ENCODE data around the gene WWTR1. TPM values are rescaled to one million over a fixed set of nuclear protein-coding genes. Genes with fewer than 3 reads are reported as not detected.

The WWTR1 gene
- total RNA-seq, 1 experiment from 2014 or later, result 25.5 TPM

DNA sequence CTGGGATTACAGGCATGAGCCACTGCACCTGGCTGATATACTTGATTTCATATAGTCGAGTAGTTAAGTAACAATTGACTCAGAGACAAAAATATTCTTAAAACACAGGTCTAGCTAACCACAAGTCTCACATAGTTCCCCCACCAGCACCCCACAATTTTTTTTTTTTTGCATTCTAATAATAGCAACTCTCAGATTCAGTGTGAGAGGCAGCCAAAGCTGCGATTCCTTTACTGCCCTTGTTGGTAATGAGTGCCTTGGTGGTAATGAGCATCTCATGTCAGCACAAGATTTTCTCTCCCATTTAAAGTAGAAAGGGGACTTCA is 72.5 kb downstream of the WWTR1 start:
- ChIA-PET POLR2A (no interaction called here), CTCF (interaction anchor here (1.1 kb wide), 1 partner anchor 58 kb away, joined by 3 read pairs; no protein-coding TSS in a partner anchor)
- H3K36me3 Mint-ChIP-seq, result no peaks in the 10 kb centered on the region
- no peak overlapping the region for H3K27ac Mint-ChIP-seq
- H3K4me1 Mint-ChIP-seq, result peaks cover 50% of the 10 kb centered on the region
- TF ChIP-seq, protein P1, sequence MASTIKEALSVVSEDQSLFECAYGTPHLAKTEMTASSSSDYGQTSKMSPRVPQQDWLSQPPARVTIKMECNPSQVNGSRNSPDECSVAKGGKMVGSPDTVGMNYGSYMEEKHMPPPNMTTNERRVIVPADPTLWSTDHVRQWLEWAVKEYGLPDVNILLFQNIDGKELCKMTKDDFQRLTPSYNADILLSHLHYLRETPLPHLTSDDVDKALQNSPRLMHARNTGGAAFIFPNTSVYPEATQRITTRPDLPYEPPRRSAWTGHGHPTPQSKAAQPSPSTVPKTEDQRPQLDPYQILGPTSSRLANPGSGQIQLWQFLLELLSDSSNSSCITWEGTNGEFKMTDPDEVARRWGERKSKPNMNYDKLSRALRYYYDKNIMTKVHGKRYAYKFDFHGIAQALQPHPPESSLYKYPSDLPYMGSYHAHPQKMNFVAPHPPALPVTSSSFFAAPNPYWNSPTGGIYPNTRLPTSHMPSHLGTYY (CRISPR knock-in tag; IDR thresholded peaks at IDR 0.05), result no peak
- TF ChIP-seq, protein P2, sequence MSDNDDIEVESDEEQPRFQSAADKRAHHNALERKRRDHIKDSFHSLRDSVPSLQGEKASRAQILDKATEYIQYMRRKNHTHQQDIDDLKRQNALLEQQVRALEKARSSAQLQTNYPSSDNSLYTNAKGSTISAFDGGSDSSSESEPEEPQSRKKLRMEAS (CRISPR knock-in tag; IDR thresholded peaks at IDR 0.05), result no peak
- TF ChIP-seq ZNF396 (CRISPR knock-in tag; IDR thresholded peaks at IDR 0.05; ENCODE audit: borderline replicate concordance) (no peak), PRRX2 (CRISPR knock-in tag; IDR thresholded peaks at IDR 0.05) (no peak), TEAD4 (CRISPR knock-in tag; IDR thresholded peaks at IDR 0.05) (no peak), SMAD4 (CRISPR knock-in tag; IDR thresholded peaks at IDR 0.05) (no peak), NR1H2 (CRISPR knock-in tag; IDR thresholded peaks at IDR 0.05) (no peak)
- H3K27me3 Mint-ChIP-seq (ENCODE audit: low read depth), result no peaks in the 10 kb centered on the region
- ATAC-seq (no peak), DNase-seq (ENCODE audit: low spot score) (no peak)
- H3K4me3 Mint-ChIP-seq, result no peak overlapping the region
- no peaks in the 10 kb centered on the region for H3K9me3 Mint-ChIP-seq

DNA sequence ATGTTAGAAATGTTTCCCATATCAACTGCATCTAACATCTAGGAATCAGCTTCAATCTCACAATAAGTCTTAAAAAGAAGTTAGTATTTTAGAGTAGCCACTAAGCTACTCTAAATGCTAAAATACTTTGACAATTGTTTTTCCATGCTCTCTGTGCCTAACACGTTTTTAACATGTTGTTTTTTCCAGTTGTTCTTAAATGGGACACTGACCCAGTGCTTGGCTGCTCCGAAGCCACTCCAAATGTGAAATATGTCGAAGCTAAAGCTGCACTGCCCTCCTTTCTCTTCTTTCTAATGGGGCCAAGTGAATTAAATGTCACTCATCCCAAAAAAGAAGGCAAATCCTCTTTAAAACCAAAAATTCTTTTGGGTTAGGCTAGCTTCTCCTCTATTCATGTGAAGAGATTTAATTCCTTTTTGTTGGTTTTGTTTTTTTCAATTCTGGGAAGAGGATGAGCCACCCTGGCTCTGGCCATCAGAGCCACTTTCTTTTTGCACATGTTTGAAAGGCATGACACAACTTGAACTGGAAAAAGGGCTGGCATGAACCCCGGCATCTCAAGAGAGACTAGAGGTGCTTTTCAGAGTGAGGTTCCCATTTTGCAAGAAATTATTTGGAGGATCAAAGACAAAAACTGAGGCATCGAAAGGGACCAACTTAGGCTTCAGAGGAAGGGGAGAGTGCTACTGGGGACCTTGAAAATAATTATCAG is 73.7 kb downstream of the WWTR1 start:
- DNase-seq (ENCODE audit: low spot score) (no peak), ATAC-seq (no peak)
- ChIA-PET POLR2A (no interaction called here), CTCF (interaction anchor here (0.9 to 1.0 kb wide), 2 partner anchors 15 to 133 kb away, joined by 3 to 5 read pairs; no protein-coding TSS in a partner anchor)
- Mint-ChIP-seq H3K27ac (peak overlapping the region; percentile 14; the same call in 1 of the 2 replicates), H3K4me3 (no peak overlapping the region), H3K9me3 (no peaks in the 10 kb centered on the region), H3K36me3 (no peaks in the 10 kb centered on the region), H3K27me3 (ENCODE audit: low read depth) (no peaks in the 10 kb centered on the region), H3K4me1 (peaks cover 49% of the 10 kb centered on the region)
- no peak for TF ChIP-seq ZNF138 (CRISPR knock-in tag; conservative IDR thresholded peaks at IDR 0.05)

DNA sequence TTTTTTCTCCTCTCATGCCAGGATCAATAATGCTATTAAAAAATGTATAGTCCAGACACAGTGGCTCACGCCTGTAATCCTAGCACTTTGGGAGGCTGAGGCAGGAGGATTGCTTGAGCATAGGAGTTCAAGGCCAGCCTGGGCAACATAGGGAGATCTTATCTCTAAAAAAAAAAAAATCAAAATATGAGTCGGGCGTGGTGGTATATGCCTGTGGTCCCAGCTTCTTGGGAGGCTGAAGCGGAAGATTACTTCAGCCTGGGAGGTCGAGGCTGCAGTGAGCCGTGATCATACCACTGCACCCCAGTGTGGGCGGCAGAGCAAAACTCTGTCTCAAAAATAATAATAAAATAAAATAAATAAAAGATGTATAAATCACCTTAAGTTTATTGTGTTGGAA is 75.4 kb downstream of the WWTR1 start:
- no peaks in the 10 kb centered on the region for H3K27me3 Mint-ChIP-seq (ENCODE audit: low read depth)
- peaks cover 48% of the 10 kb centered on the region for H3K4me1 Mint-ChIP-seq
- H3K4me3 Mint-ChIP-seq, result no peak overlapping the region
- H3K27ac Mint-ChIP-seq, result no peak overlapping the region
- no peaks in the 10 kb centered on the region for H3K9me3 Mint-ChIP-seq
- POLR2A ChIA-PET, result no interaction called here
- no peak for ATAC-seq
- H3K36me3 Mint-ChIP-seq, result no peaks in the 10 kb centered on the region
- CTCF ChIA-PET, result no interaction called here
- no peak for DNase-seq (ENCODE audit: low spot score)
- TF ChIP-seq ZNF138 (CRISPR knock-in tag; conservative IDR thresholded peaks at IDR 0.05) (no peak), ZNF263 (CRISPR knock-in tag; IDR thresholded peaks at IDR 0.05; ENCODE audit: low read depth) (no peak), TEAD4 (CRISPR knock-in tag; IDR thresholded peaks at IDR 0.05) (no peak), HMGA2 (CRISPR knock-in tag; IDR thresholded peaks at IDR 0.05) (no peak), OVOL2 (CRISPR knock-in tag; IDR thresholded peaks at IDR 0.05; ENCODE audit: borderline replicate concordance) (no peak), IRF2 (CRISPR knock-in tag; IDR thresholded peaks at IDR 0.05; ENCODE audit: borderline replicate concordance, low read depth) (no peak), ZNF671 (CRISPR knock-in tag; IDR thresholded peaks at IDR 0.05) (no peak)
- TF ChIP-seq, protein P1 (CRISPR knock-in tag; IDR thresholded peaks at IDR 0.05), result no peak
- TF ChIP-seq, protein P3, sequence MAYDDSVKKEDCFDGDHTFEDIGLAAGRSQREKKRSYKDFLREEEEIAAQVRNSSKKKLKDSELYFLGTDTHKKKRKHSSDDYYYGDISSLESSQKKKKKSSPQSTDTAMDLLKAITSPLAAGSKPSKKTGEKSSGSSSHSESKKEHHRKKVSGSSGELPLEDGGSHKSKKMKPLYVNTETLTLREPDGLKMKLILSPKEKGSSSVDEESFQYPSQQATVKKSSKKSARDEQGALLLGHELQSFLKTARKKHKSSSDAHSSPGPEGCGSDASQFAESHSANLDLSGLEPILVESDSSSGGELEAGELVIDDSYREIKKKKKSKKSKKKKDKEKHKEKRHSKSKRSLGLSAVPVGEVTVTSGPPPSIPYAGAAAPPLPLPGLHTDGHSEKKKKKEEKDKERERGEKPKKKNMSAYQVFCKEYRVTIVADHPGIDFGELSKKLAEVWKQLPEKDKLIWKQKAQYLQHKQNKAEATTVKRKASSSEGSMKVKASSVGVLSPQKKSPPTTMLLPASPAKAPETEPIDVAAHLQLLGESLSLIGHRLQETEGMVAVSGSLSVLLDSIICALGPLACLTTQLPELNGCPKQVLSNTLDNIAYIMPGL (CRISPR knock-in tag; IDR thresholded peaks at IDR 0.05), result no peak
- TF ChIP-seq, protein P4, sequence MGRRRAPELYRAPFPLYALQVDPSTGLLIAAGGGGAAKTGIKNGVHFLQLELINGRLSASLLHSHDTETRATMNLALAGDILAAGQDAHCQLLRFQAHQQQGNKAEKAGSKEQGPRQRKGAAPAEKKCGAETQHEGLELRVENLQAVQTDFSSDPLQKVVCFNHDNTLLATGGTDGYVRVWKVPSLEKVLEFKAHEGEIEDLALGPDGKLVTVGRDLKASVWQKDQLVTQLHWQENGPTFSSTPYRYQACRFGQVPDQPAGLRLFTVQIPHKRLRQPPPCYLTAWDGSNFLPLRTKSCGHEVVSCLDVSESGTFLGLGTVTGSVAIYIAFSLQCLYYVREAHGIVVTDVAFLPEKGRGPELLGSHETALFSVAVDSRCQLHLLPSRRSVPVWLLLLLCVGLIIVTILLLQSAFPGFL (CRISPR knock-in tag; IDR thresholded peaks at IDR 0.05; ENCODE audit: borderline replicate concordance), result no peak
- TF ChIP-seq, protein P5, sequence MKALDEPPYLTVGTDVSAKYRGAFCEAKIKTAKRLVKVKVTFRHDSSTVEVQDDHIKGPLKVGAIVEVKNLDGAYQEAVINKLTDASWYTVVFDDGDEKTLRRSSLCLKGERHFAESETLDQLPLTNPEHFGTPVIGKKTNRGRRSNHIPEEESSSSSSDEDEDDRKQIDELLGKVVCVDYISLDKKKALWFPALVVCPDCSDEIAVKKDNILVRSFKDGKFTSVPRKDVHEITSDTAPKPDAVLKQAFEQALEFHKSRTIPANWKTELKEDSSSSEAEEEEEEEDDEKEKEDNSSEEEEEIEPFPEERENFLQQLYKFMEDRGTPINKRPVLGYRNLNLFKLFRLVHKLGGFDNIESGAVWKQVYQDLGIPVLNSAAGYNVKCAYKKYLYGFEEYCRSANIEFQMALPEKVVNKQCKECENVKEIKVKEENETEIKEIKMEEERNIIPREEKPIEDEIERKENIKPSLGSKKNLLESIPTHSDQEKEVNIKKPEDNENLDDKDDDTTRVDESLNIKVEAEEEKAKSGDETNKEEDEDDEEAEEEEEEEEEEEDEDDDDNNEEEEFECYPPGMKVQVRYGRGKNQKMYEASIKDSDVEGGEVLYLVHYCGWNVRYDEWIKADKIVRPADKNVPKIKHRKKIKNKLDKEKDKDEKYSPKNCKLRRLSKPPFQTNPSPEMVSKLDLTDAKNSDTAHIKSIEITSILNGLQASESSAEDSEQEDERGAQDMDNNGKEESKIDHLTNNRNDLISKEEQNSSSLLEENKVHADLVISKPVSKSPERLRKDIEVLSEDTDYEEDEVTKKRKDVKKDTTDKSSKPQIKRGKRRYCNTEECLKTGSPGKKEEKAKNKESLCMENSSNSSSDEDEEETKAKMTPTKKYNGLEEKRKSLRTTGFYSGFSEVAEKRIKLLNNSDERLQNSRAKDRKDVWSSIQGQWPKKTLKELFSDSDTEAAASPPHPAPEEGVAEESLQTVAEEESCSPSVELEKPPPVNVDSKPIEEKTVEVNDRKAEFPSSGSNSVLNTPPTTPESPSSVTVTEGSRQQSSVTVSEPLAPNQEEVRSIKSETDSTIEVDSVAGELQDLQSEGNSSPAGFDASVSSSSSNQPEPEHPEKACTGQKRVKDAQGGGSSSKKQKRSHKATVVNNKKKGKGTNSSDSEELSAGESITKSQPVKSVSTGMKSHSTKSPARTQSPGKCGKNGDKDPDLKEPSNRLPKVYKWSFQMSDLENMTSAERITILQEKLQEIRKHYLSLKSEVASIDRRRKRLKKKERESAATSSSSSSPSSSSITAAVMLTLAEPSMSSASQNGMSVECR (CRISPR knock-in tag; IDR thresholded peaks at IDR 0.05; ENCODE audit: borderline replicate concordance), result no peak
- TF ChIP-seq, protein P6, sequence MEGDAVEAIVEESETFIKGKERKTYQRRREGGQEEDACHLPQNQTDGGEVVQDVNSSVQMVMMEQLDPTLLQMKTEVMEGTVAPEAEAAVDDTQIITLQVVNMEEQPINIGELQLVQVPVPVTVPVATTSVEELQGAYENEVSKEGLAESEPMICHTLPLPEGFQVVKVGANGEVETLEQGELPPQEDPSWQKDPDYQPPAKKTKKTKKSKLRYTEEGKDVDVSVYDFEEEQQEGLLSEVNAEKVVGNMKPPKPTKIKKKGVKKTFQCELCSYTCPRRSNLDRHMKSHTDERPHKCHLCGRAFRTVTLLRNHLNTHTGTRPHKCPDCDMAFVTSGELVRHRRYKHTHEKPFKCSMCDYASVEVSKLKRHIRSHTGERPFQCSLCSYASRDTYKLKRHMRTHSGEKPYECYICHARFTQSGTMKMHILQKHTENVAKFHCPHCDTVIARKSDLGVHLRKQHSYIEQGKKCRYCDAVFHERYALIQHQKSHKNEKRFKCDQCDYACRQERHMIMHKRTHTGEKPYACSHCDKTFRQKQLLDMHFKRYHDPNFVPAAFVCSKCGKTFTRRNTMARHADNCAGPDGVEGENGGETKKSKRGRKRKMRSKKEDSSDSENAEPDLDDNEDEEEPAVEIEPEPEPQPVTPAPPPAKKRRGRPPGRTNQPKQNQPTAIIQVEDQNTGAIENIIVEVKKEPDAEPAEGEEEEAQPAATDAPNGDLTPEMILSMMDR (IDR thresholded peaks at IDR 0.05), result no peak

Measured in WTC11 (cell line).